ENCODE data around the gene PFAS. TPM values are rescaled to one million over a fixed set of nuclear protein-coding genes. Genes with fewer than 3 reads are reported as not detected.
A peak's percentile ranks its signal among the peaks of the same experiment; 100 is the strongest.

PFAS gene
- total and polyA plus RNA-seq, 3 experiments from 2014 or later = 17.7 to 168 (median 167) TPM

- peak overlapping the region; percentile 92 for H3K4me3 ChIP-seq (ENCODE audit: low read length)
- H3K4me1 Mint-ChIP-seq = peaks cover 44 to 60% (median 48%) of the 10 kb centered on the region in 3 donors
- H3K4me1 ChIP-seq (ENCODE audit: insufficient read depth, low read length) = peaks cover 20% of the 10 kb centered on the region
Observed at GRCh38 chr17:8287651-8288335, 38.7 kb downstream of the PFAS start.

GRCh38 chr17:8288336-8289102 is 39.4 kb downstream of the PFAS start, which contains the start of gene RANGRF:
Gene RANGRF, plus strand, starts transcription at chr17:8288670. Its CDS starts 119 bp downstream, at chr17:8288789.
- CTCF ChIA-PET = interaction anchor here (0.6 to 1.6 kb wide), 8 partner anchors 10 to 298 kb away, joined by 3 to 5 read pairs (median 3); no protein-coding TSS in a partner anchor
- peaks cover 17% of the 10 kb centered on the region for H3K4me1 ChIP-seq (ENCODE audit: insufficient read depth, low read length)
- H3K27me3 ChIP-seq (ENCODE audit: insufficient read depth, low read length, poor library complexity, severe bottlenecking) = no peaks in the 10 kb centered on the region
- H3K27ac ChIP-seq (ENCODE audit: low read depth, low read length) = peak within 1 kb of the TSS; percentile 86
- Mint-ChIP-seq H3K27ac (peak within 1 kb of the TSS; percentile 91 to 99 (median 96)), H3K4me1 (peaks cover 43 to 61% (median 50%) of the 10 kb centered on the region in 3 donors), H3K4me3 (peak within 1 kb of the TSS; percentile 94 to 98 (median 97)), H3K27me3 (no peaks in the 10 kb centered on the region), H3K9me3 (no peaks in the 10 kb centered on the region), H3K36me3 (peaks cover 0 to 15% (median 3%) of the 10 kb centered on the region in 3 donors)
- H3K36me3 ChIP-seq (ENCODE audit: insufficient read depth, low read length) = no peaks in the 10 kb centered on the region
- no peaks in the 10 kb centered on the region for H3K9me3 ChIP-seq (ENCODE audit: low read length)
- peak; percentile 72 to 86 (median 79) for DNase-seq
- POLR2A ChIA-PET = interaction anchor here (0.5 to 1.3 kb wide), 7 partner anchors 29 to 603 kb away, joined by 3 to 12 read pairs (median 5); partner anchors contain the start of genes BORCS6, CTC1 and PFAS
- peak within 1 kb of the TSS; percentile 92 for H3K4me3 ChIP-seq (ENCODE audit: low read length)

More at GRCh38 chr17:8287651-8288335, 38.7 kb downstream of the PFAS start:
- H3K9me3 ChIP-seq (ENCODE audit: low read length) = no peaks in the 10 kb centered on the region
- H3K27me3 Mint-ChIP-seq = no peaks in the 10 kb centered on the region
- DNase-seq = no peak
- POLR2A ChIA-PET = interaction anchor here (1.0 to 1.3 kb wide), 4 partner anchors 28 to 98 kb away, joined by 4 to 12 read pairs (median 8); partner anchors contain the start of genes BORCS6 and CTC1
- H3K9me3 Mint-ChIP-seq = no peaks in the 10 kb centered on the region
- CTCF ChIA-PET = interaction anchor here (1.6 kb wide), 1 partner anchor 13 kb away, joined by 5 read pairs; no protein-coding TSS in a partner anchor
- H3K27ac Mint-ChIP-seq = peak overlapping the region; percentile 91 to 99 (median 96)
- H3K4me3 Mint-ChIP-seq = peak overlapping the region; percentile 94 to 98 (median 97)
- no peaks in the 10 kb centered on the region for H3K36me3 ChIP-seq (ENCODE audit: insufficient read depth, low read length)
- H3K36me3 Mint-ChIP-seq = peaks cover 0 to 15% (median 3%) of the 10 kb centered on the region in 3 donors
- no peaks in the 10 kb centered on the region for H3K27me3 ChIP-seq (ENCODE audit: insufficient read depth, low read length, poor library complexity, severe bottlenecking)
- H3K27ac ChIP-seq (ENCODE audit: low read depth, low read length) = peak overlapping the region; percentile 86

GRCh38 chr17:8289103-8289397 is 40.0 kb downstream of the PFAS start:
- Mint-ChIP-seq H3K4me3 (peak overlapping the region; percentile 94 to 98 (median 97)), H3K27me3 (no peaks in the 10 kb centered on the region), H3K4me1 (peaks cover 39 to 58% (median 46%) of the 10 kb centered on the region in 3 donors), H3K27ac (peak overlapping the region; percentile 91 to 99 (median 96)), H3K9me3 (no peaks in the 10 kb centered on the region), H3K36me3 (peaks cover 0 to 15% (median 3%) of the 10 kb centered on the region in 3 donors)
- ChIA-PET CTCF (interaction anchor here (0.6 to 1.6 kb wide), 8 partner anchors 9 to 299 kb away, joined by 3 to 5 read pairs (median 3); no protein-coding TSS in a partner anchor), POLR2A (interaction anchor here (0.7 to 1.3 kb wide), 6 partner anchors 29 to 99 kb away, joined by 3 to 12 read pairs (median 6); partner anchors contain the start of genes BORCS6, CTC1 and PFAS)
- Histone ChIP-seq H3K4me3 (ENCODE audit: low read length) (peak overlapping the region; percentile 92), H3K36me3 (ENCODE audit: insufficient read depth, low read length) (no peaks in the 10 kb centered on the region), H3K4me1 (ENCODE audit: insufficient read depth, low read length) (peaks cover 15% of the 10 kb centered on the region), H3K9me3 (ENCODE audit: low read length) (no peaks in the 10 kb centered on the region), H3K27me3 (ENCODE audit: insufficient read depth, low read length, poor library complexity, severe bottlenecking) (no peaks in the 10 kb centered on the region), H3K27ac (ENCODE audit: low read depth, low read length) (peak overlapping the region; percentile 86)
- DNase-seq = peak in 3 of 5 donors; percentile 50 to 73 (median 64)

- POLR2A ChIA-PET = no interaction called here
Observed at GRCh38 chr17:8290043-8290442, 41.0 kb downstream of the PFAS start.

GRCh38 chr17:8292639-8293395 is 43.7 kb downstream of the PFAS start:
- peak overlapping the region in 6 of 8 donors; percentile 18 to 99 (median 50) for H3K27ac Mint-ChIP-seq
- no peaks in the 10 kb centered on the region for H3K27me3 ChIP-seq (ENCODE audit: insufficient read depth, low read length, poor library complexity, severe bottlenecking)
- POLR2A ChIA-PET = interaction anchor here (0.6 kb wide), 1 partner anchor 155 kb away, joined by 3 read pairs; no protein-coding TSS in a partner anchor
- peaks cover 43 to 64% (median 45%) of the 10 kb centered on the region in 3 donors for H3K4me1 Mint-ChIP-seq
- no peaks in the 10 kb centered on the region for H3K9me3 ChIP-seq (ENCODE audit: low read length)
- no peaks in the 10 kb centered on the region for H3K9me3 Mint-ChIP-seq
- DNase-seq = no peak
- H3K27ac ChIP-seq (ENCODE audit: low read depth, low read length) = no peak overlapping the region
- H3K27me3 Mint-ChIP-seq = peaks cover 0 to 5% of the 10 kb centered on the region in 2 donors
- H3K4me1 ChIP-seq (ENCODE audit: insufficient read depth, low read length) = peaks cover 29% of the 10 kb centered on the region
- CTCF ChIA-PET = interaction anchor here (0.7 to 3.4 kb wide), 2 partner anchors 69 to 182 kb away, joined by 3 to 18 read pairs; no protein-coding TSS in a partner anchor
- peaks cover 0 to 19% (median 3%) of the 10 kb centered on the region in 3 donors for H3K36me3 Mint-ChIP-seq
- H3K4me3 Mint-ChIP-seq = peak overlapping the region in 4 of 7 donors; percentile 8 to 85 (median 30)
- H3K4me3 ChIP-seq (ENCODE audit: low read length) = no peak overlapping the region
- no peaks in the 10 kb centered on the region for H3K36me3 ChIP-seq (ENCODE audit: insufficient read depth, low read length)

More at GRCh38 chr17:8290043-8290442, 41.0 kb downstream of the PFAS start:
- Mint-ChIP-seq H3K36me3 (peaks cover 0 to 17% (median 3%) of the 10 kb centered on the region in 3 donors), H3K27ac (peak overlapping the region in 6 of 8 donors; percentile 15 to 91 (median 76)), H3K27me3 (peaks cover 0 to 4% of the 10 kb centered on the region in 2 donors), H3K4me3 (peak overlapping the region; percentile 94 to 98 (median 97)), H3K4me1 (peaks cover 42 to 60% (median 46%) of the 10 kb centered on the region in 3 donors), H3K9me3 (no peaks in the 10 kb centered on the region)
- Histone ChIP-seq H3K36me3 (ENCODE audit: insufficient read depth, low read length) (no peaks in the 10 kb centered on the region), H3K27ac (ENCODE audit: low read depth, low read length) (no peak overlapping the region), H3K27me3 (ENCODE audit: insufficient read depth, low read length, poor library complexity, severe bottlenecking) (no peaks in the 10 kb centered on the region), H3K4me3 (ENCODE audit: low read length) (no peak overlapping the region), H3K9me3 (ENCODE audit: low read length) (no peaks in the 10 kb centered on the region), H3K4me1 (ENCODE audit: insufficient read depth, low read length) (peaks cover 24% of the 10 kb centered on the region)
- CTCF ChIA-PET = no interaction called here
- DNase-seq = no peak

GRCh38 chr17:8294361-8294760 is 45.3 kb downstream of the PFAS start:
- Histone ChIP-seq H3K4me3 (ENCODE audit: low read length) (no peak overlapping the region), H3K27me3 (ENCODE audit: insufficient read depth, low read length, poor library complexity, severe bottlenecking) (no peaks in the 10 kb centered on the region), H3K27ac (ENCODE audit: low read depth, low read length) (peak overlapping the region; percentile 81), H3K9me3 (ENCODE audit: low read length) (no peaks in the 10 kb centered on the region), H3K36me3 (ENCODE audit: insufficient read depth, low read length) (no peaks in the 10 kb centered on the region), H3K4me1 (ENCODE audit: insufficient read depth, low read length) (peaks cover 22% of the 10 kb centered on the region)
- H3K27me3 Mint-ChIP-seq = peaks cover 0 to 5% of the 10 kb centered on the region in 2 donors
- peaks cover 0 to 12% (median 2%) of the 10 kb centered on the region in 3 donors for H3K36me3 Mint-ChIP-seq
- peak overlapping the region; percentile 89 to 96 (median 92) for H3K4me3 Mint-ChIP-seq
- H3K27ac Mint-ChIP-seq = peak overlapping the region in 7 of 8 donors; percentile 86 to 99 (median 95)
- peaks cover 33 to 49% (median 35%) of the 10 kb centered on the region in 3 donors for H3K4me1 Mint-ChIP-seq
- no peaks in the 10 kb centered on the region for H3K9me3 Mint-ChIP-seq
- ChIA-PET POLR2A (interaction anchor here (0.5 to 1.9 kb wide), 5 partner anchors 73 to 459 kb away, joined by 3 to 19 read pairs (median 8); partner anchors contain the start of genes AURKB and BORCS6), CTCF (interaction anchor here (1.2 to 3.4 kb wide), 11 partner anchors 9 to 221 kb away, joined by 3 to 20 read pairs (median 7); partner anchors contain the start of gene ALOXE3)
- no peak for DNase-seq
